ENCODE measurements around the gene CDC42EP1. TPM values are rescaled to one million over a fixed set of nuclear protein-coding genes. Genes with fewer than 3 reads are reported as not detected.
"Not testable (repeated sequence)": the region's sequence is repeated elsewhere in the genome, so short reads cannot be mapped to it uniquely, and the experiment has no call there.

Gene CDC42EP1, protein sequence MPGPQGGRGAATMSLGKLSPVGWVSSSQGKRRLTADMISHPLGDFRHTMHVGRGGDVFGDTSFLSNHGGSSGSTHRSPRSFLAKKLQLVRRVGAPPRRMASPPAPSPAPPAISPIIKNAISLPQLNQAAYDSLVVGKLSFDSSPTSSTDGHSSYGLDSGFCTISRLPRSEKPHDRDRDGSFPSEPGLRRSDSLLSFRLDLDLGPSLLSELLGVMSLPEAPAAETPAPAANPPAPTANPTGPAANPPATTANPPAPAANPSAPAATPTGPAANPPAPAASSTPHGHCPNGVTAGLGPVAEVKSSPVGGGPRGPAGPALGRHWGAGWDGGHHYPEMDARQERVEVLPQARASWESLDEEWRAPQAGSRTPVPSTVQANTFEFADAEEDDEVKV
- 14.6 TPM for total RNA-seq
- long read RNA-seq, partial matches to known transcripts = 1 of 12 reads
- long read RNA-seq, other reads (novel, unspliced or antisense) = 9 of 12 reads

DNA sequence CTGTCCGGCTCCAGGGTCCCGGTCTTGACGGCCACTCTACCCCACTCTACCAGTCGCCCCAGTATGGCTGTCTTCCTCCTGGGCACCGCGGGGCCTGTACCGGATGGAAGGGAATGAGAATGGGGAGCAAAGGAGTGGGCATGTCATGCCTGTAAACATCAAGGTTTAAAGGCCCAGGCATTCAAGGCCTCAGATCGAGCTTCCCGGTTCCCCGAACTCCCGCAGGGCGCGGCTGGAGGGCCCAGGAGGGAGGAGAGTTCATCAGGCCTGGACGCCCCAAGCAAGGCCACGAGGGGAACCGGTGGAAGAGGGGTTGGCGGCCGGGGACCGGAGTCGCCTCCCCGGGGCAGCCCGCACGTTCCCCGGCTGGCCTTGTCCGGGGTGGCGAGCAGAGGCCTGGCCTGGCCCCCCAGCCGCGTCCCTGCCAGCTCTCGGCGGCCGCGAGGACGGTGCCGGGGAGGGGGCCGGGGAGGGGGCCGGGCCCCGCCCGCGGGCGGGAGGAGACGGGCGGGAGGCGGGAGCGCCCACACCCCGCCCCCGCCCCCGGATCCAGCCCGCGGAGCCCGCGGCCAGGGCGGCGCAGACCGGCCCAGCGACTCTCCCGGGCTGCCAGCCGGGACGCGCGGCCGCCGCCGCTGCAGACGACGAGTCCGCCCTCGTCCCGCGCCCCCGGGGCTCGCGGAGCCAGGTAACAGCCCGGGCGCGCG, at the start of gene CDC42EP1:
Gene CDC42EP1 (plus strand): TSS at position 580 of the 707 bp plus-strand sequence. CDS start 5,870 bp downstream, outside the sequence.
- peak; percentile 69 for ATAC-seq
- peak; percentile 79 for DNase-seq
- intact Hi-C loops (cut with micrococcal nuclease) = no loop called here

DNA sequence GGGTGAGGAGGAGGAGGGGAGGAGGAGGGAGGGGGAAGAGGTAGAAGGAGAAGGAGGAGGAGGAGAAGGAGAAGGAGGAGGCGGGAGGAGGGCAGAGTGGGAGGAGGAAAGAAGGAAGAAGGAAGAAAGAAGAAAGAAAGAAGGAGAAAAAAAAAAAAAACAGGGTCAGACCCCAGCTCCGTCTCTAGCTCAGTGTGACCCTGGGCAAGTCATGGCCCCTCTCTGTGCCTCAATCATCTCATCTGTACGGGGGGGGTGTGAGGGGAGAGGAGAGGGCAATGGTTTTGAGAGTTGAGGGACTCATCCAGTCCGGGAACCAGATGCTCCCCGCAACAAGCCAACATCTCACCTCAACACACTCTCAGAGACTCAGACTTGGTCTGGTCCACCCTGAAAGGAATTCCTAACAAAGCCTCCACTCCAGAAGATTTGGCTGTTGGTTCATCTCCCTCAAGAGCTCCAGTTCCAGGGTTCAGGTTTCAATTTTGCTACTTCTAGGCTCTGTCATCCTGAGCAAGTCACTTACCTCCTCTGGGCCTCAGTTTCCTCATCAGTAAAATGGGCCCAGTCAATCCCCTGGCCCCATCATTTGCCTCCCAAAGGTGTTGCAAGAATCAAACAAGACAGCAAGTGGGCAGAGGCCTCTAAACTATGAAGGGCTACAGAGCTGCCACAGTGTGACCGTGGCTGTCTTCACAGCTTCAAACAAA, 48.7 kb upstream of the CDC42EP1 start:
- DNase-seq (peak; percentile 2), ATAC-seq (no peak)
- intact Hi-C loops (cut with micrococcal nuclease) = no loop called here

DNA sequence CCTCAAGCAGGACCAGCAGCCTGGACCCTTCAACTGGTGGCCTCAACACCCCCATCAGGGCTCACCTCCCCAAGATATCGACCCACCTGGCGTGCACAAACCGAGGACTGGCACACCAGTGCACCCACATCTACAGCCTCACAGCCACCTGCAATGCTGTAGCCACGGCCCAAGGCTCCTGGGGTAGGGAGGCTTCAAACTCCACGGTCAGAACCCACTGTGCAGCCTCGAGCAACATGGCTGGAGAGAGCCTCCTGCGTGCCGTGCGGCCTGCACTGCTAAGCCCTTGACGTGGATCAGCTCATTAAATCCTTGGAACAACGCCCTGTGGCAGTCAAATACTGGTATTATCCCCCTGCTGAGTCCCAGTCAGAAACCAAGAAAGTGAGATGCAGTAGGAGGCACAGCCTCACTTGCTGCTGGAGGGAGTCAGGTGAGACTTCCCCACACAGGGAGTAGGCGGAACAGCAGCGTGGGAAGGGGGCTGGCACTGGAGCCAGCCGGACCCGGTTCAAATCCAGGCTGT, 45.7 kb upstream of the CDC42EP1 start:
- peak; percentile 12 for DNase-seq
- intact Hi-C loops (cut with micrococcal nuclease) = no loop called here

DNA sequence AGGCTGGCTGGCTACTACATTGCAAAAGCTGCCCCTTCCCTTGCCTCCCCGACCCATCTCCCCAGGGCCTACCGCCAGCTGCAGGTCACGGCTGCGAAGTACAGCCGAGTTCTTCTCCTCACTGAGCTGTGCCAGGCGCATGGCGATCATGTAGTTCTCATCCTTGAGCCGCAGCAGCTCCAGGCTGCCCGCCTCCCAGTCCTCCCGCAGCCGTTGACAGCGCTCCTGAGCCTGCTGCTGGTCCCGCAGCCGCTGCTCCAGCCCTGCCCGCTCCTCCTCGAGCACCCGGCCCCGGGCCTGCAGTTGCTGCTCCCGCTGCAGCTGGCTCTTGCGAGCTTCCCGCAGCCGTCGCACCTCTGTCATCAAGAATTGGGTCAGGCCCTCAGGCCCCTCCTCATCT, 44.4 kb upstream of the CDC42EP1 start:
- ATAC-seq = no peak
- intact Hi-C loops (cut with micrococcal nuclease) = no loop called here
- peak; percentile 27 for DNase-seq

More for the DNA sequence above, 45.7 kb upstream of the CDC42EP1 start:
- ATAC-seq = no peak

DNA sequence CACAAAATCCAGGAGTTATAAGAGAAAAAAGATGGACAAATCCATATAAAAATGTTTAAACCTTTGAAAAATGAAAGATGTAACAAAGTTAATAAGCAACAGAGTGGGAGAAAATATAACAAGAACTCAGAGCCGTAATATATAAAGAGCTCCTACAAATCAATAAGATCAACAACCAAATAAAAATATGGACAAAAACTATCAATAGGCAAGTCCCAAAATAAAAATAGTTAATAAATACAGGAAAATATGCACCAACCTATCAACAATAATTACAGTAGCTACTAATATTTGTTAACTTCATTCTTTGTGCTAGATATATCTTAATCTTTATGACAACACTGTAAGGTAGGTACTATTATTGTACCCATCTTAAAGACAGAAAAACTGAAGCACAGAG, 43.8 kb upstream of the CDC42EP1 start:
- no peak for DNase-seq
- no peak for ATAC-seq
- intact Hi-C loops (cut with micrococcal nuclease) = no loop called here

DNA sequence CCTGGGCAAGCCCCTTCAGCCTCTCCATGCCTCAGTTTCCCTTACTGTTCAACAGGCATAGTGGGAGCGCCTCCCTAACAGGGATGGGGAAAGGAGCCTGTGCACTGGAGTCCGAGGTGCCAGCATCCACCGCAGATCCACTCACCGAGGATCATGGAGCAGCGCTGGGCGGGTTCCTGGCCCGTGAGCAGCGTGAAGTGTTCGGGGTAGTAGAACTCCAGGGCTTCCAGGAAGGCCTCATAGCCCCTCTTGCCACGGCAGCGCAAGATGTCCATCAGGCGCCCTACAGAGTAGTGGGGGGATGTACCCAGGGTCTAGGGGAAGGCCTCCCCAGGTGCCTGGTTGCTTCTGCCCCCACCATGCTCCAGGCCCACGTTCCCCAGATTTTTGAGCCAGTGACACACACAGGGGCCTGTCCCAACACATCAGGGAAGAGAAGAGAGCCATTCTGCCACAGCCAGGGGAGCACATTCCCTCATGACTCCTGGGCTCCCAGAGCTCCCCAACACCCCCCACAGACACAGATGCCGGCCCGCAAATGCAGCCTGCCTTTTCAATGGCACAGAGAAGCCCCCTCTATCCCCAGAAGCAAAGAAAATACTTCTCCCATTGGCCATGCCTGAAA, 42.3 kb upstream of the CDC42EP1 start:
- DNase-seq (peak; percentile 22), ATAC-seq (no peak)
- intact Hi-C loops (cut with micrococcal nuclease) = no loop called here

DNA sequence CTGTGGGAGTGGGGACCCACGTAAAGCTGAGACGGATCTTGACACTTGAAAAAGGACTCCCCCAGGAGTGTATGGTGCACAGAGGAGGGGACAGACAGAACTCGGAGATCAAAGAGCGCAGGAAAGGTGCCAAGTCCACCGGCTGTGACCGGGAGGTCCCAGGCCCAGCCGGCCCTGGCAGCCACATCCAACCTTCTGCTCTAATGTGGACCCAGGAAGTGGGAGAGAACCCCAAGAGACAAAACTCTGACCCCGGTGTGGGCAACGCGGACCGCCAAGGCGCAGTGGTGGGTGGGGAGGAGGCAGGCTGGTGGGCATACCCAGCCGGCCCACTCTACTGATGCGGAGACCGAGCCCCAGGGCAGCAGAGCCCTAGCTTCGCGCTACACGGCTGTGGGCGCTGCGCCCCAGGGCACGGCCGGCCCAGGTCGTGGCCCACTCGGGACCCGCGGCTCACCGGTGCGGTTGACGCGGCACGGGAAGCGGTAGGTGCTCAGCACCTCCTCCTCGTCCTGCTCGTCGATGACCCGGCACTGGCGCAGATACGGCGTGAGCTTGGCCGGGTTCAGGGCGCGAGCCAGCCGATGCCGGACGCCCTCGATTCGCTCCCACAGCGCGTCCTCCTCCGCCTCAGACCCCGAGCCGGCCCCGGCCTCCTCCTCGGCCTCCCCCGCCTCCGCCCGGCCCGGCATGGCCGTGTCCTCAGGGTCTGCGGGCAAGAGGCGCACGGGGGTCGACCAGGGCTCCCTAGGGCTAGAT, 41.6 kb upstream of the CDC42EP1 start:
- peak; percentile 38 for DNase-seq
- peak; percentile 17 for ATAC-seq
- intact Hi-C loops (cut with micrococcal nuclease) = no loop called here

DNA sequence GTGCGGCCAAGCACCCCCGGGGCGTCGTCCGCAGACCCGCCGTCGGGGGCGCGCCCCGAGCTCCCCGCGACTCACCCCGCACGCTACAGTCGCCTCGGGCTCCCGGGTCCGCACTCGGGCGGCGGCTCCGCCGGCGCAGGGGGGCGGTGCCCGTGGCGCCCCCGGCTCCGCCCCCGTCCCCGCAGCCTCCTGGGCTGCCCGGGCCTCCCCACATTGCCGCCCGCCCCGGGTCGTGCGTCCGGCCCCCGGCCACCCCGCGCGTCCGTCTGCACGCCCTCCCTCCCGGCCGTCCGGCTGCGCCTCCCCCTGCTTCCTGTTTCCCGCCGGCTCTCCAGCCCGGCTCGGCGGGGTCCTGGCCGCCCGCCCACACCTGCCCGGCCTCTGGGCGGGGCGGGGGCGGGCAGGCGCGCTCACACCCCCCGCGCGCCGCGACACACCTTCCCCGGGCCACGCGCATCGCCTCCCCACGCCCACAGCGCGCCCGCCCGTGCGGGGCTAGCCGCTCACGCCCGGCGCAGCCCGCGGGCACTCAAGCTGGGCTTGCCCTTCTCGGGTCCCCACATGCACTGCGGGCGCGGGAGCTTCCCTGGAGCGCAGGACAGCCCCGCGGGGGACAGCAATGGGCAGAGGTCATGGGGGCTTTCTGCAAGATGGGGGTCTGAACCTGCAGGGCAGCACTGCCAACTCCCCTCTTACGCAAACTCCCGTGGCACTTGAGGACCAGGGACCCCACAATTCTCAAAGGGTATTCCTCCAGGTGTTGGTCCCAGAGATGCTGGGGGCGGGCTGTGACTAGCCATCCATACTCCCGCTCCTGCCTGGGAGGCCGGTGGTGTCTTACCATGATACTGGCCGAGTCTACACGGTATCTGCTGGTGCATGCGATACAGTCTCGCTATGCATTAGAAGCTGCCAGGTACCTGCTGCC, 40.7 kb upstream of the CDC42EP1 start, which contains the start of gene CARD10:
Gene CARD10 (minus strand): TSS at position 148 of the 928 bp plus-strand sequence. CDS start 215 bp downstream, outside the sequence.
- intact Hi-C loops (cut with micrococcal nuclease) = no loop called here
- ATAC-seq (peak; percentile 70), DNase-seq (peak; percentile 66)

DNA sequence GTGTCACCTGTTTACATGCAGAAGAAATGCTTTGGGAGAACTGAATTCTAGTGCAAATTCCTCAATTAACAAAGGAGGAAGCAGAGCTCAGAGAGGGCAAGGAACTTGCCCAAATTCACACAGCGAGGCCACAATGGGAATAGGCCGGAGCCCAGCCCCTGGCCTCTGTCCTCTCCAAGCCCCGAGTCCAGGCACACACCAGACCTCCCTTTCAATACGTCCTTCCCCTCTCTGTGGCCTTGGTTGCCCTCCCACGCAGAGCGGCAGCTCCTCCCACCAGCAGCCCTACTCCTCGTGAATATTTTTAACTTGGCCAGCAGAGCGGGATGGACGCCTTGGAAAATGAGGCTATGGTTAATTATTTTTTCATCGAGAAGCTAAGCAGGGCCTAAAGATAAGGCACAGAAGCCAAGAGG, 39.5 kb upstream of the CDC42EP1 start:
- intact Hi-C loops (cut with micrococcal nuclease) = no loop called here
- ATAC-seq (peak; percentile 35), DNase-seq (no peak)

DNA sequence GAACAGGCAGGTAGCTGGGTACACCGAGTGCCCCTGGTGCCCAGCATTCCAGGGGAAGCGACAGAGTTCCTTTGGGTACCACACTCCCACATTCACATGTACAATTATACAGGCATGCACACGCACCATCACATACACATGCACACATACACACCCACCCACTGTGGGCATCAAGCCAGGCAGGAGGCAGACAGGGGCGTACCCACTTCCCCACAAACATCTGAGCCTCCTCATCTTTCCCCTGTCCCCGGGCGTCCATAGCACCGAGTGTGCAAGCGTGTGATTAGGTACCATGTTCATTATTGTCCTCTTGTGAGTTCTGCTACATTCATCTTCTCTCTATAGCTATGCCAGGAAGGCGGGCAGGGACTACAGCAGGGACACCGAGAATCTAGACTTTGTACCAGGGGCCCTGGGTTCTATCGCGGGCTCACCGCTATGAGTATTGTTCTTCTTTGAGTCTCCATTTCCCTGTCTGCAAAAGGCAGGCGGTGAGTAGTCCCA, 39.0 kb upstream of the CDC42EP1 start:
- ATAC-seq (no peak), DNase-seq (no peak)
- intact Hi-C loops (cut with micrococcal nuclease) = no loop called here

DNA sequence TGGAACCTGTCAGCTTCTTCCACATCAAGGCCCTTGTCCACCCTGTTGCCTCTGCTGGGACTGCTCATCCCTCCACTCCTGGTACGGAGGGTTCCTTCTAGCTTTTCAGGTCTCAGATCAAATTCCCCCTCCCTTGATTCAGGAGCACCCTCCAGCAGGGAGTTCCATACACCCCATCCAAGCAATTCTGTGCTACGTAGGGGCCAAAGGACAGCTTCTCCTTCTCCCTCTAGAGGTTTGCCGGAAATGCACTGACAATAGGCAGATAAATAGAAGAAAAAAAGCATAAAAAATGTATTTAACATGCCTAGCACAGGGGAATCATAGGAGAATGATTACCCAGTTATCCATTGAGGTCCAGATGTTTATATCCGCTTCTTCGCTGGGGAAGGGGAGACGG, 37.8 kb upstream of the CDC42EP1 start:
- DNase-seq (no peak), ATAC-seq (no peak)
- intact Hi-C loops (cut with micrococcal nuclease) = no loop called here

DNA sequence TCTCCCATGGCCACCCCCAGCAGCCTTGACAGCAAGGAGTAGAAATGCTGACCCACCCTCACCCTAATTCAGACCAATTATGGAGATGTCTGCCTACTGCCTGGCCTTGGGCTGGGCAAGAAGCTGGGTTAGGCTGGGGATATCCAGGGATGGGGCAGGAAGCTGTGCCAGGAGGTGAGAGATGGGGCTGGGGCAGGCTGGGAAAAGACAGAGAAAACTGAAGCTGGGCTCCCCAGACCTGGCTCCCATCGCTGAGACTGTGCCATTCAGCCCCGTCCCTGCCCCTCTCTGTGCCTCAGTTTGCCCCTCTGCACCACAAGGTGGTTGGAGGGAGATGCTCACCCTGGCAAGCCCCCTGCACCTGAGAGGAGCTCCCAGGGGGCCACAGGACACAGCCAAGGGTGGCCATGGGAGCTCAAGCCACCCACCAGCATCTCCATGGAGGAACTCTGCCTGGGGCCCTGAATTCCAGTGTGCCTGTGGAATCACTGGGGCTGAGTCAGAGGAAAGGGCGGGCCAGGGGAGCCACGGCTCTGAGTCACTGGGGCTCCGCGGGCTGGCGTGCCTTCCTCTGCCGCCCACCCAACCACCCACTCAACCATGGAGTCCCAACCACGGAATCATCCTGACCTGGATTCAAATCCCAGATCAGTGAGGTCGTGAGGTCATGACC, 35.1 kb upstream of the CDC42EP1 start:
- intact Hi-C loops (cut with micrococcal nuclease) = no loop called here
- ATAC-seq = peak; percentile 44

DNA sequence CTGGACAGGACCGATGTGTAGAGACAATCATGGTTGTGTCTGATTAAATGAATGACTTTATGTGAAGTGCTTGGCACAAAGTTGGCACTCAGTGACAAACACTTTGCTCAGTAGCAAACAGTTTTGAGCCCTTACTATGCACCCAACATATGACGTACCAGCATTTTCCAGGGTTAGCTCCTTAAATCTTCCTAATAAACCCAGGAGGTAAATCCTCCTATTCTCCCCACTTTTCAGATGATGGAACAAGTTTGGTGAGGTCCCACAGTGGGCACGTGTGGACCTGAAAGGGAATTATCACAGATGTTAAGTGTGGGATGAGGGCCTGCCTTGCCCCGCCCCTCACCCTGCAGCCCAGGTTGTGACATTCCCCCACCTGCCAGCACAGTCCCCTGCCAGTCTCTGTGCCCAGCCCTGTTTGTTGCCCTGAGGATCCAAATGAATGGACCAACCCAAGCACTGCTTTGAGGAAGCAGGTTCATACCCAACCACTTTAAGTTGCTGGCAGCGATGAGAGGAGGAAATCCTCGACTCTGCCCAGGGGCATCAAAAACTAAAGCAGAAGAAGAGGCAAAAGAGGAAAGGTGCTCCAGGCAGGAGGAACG, 34.4 kb upstream of the CDC42EP1 start:
- ATAC-seq (no peak), DNase-seq (no peak)
- intact Hi-C loops (cut with micrococcal nuclease) = no loop called here

More for the DNA sequence above, 35.1 kb upstream of the CDC42EP1 start:
- DNase-seq = no peak

DNA sequence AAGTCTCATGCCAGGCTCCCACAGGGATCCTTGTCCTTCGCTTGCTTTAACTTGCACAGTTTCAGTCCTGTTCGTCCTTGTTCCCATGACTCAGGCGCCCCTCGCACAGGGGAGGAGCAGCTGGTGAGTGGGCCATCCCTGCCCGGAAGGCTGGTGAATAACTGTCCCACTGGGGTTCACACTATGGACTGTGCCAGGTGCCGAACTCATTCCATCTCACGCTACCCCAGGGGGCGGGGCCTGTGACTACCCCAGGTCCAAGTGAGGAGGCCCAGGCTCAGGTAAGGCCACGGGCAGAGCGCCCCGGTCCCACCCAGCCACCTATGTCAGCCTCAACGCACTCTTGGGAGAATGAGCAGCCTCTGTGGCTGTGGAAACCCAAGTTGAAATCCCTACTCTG, 33.9 kb upstream of the CDC42EP1 start:
- intact Hi-C loops (cut with micrococcal nuclease) = no loop called here

DNA sequence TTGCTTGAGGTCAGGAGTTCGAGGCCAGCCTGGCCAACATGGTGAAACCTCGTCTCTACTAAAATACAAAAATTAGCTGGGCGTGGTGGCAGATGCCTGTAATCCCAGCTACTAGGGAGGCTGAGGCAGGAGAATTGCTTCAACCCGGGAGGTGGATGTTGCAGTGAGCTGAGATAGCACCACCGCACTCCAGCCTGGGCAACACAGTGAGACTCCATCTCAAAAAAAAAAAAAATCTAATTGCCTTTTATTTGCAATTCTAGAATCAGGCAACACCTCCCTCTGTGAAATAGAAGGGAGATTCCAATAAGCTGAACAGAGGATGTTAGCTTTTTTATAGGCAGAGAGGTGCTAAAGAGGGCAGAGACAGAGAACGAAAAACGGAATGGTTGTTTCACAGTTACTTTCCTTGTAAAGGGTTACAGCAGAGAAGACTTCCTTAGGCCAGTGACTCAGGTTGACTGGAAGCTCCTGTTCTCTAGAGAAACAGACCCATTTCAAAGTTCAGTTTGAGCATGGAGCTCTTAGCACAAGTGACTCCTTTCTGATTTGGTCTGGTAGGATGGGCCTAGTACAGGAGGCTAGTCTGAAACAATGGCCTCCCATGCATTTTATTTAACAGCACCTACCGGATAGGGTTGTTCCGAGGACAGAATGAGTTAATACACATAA, 33.1 kb upstream of the CDC42EP1 start:
- ATAC-seq; DNase-seq; intact Hi-C loops (cut with micrococcal nuclease): not testable (repeated sequence)

More for the DNA sequence above, 33.9 kb upstream of the CDC42EP1 start:
- ATAC-seq (no peak), DNase-seq (no peak)
